Endothelial cell of umbilical vein (primary cell): ENCODE data around the gene CARMIL3. TPM values are rescaled to one million over a fixed set of nuclear protein-coding genes. Genes with fewer than 3 reads are reported as not detected.

Source experiments
- BruUV-seq: library from RNA; stranded (reverse); fragments of 400-500 nt; replicated peaks from 2 replicates; lab custom pipeline; 2021; lab: Mats Ljungman, UMichigan
- CTCF ChIA-PET: fragments of 300-600, 350-600 bp; sonication (Branson Sonifier 250); formaldehyde crosslinking; loops from one replicate; lab custom pipeline; 2021; ENCODE audit warnings: antibody characterized with exemption, inconsistent platforms; lab: Charles Lee
- POLR2A ChIA-PET: fragments of 300-600, 350-600 bp; sonication (Branson Sonifier 250); formaldehyde crosslinking; loops from one replicate; lab custom pipeline; 2021; ENCODE audit warnings: antibody characterized with exemption, inconsistent platforms; lab: Charles Lee
- DNase-seq: peaks from one replicate; pipeline ENCODE4 v3.0.0-alpha.2; 2011; ENCODE audit warnings: low read depth, low spot score
- FAIRE-seq: peaks from 2 replicates; lab custom pipeline; 2011; peaks lifted over from hg19 to GRCh38; lab: Jason Lieb, UNC
- H2AFZ ChIP-seq: 2 replicates; pipeline ENCODE4 v1.6.0; 2012; ENCODE audit warnings: low read depth, low read length, control low read depth, inconsistent platforms
- H3K27ac ChIP-seq: 2 replicates; pipeline ENCODE4 v1.5.1; 2011; ENCODE audit warnings: low read depth, mild to moderate bottlenecking, control low read depth, low read length, moderate library complexity; ENCODE audit not compliant: insufficient read depth
- H3K27me3 ChIP-seq, 2 experiments: 2 replicates each; pipeline versions ENCODE4 v1.6.0 to v1.6.1; 2011; ENCODE audit warnings: low read length in 2 of 2, mixed read lengths in 1 of 2; ENCODE audit not compliant: control insufficient read depth in 2 of 2, insufficient read depth in 2 of 2
- H3K36me3 ChIP-seq, 2 experiments: 2 replicates in 1 of 2; 3 replicates in 1 of 2; pipeline ENCODE4 v1.5.1; 2011; ENCODE audit warnings: low read length in 2 of 2, mild to moderate bottlenecking in 1 of 2, moderate library complexity in 1 of 2; ENCODE audit not compliant: control insufficient read depth in 2 of 2, insufficient read depth in 2 of 2; ENCODE audit errors: extremely low read depth in 1 of 2
- H3K4me1 ChIP-seq: 3 replicates; pipeline ENCODE4 v1.5.1; 2011; ENCODE audit warnings: mild to moderate bottlenecking, low read length; ENCODE audit not compliant: control insufficient read depth, insufficient read depth; ENCODE audit errors: extremely low read depth
- H3K4me2 ChIP-seq: 2 replicates; pipeline ENCODE4 v1.6.1; 2011; ENCODE audit warnings: low read length, control low read depth, mixed read lengths; ENCODE audit not compliant: insufficient read depth
- H3K4me3 ChIP-seq, 3 experiments: fragments of 200-600 bp in 1 of 3; sonication (generic), shearing (Covaris generic) in 1 of 3; replicated peaks in 1 of 3; 2 replicates each; pipeline ENCODE4 v1.5.1; 2011 to 2016; ENCODE audit warnings: control low read depth in 3 of 3, low read length in 3 of 3, mild to moderate bottlenecking in 2 of 3, inconsistent platforms in 1 of 3, low read depth in 1 of 3, moderate library complexity in 1 of 3; ENCODE audit not compliant: insufficient read depth in 1 of 3
- H3K79me2 ChIP-seq: 2 replicates; pipeline ENCODE4 v1.6.0; 2012; ENCODE audit warnings: low read length, inconsistent platforms; ENCODE audit not compliant: control insufficient read depth, insufficient read depth
- H3K9ac ChIP-seq: replicated peaks from 2 replicates; pipeline ENCODE3; 2011; ENCODE audit warnings: low read length, control low read depth; ENCODE audit not compliant: insufficient read depth; ENCODE audit errors: extremely low read depth
- H3K9me1 ChIP-seq: replicated peaks from 3 replicates; pipeline ENCODE4 v1.6.0; 2011; ENCODE audit warnings: mild to moderate bottlenecking, low read length; ENCODE audit not compliant: control insufficient read depth, insufficient read depth; ENCODE audit errors: extremely low read depth
- H3K9me3 ChIP-seq: replicated peaks from 2 replicates; pipeline ENCODE4 v1.5.1; 2012; ENCODE audit warnings: low read length, inconsistent platforms; ENCODE audit not compliant: control insufficient read depth, insufficient read depth
- H4K20me1 ChIP-seq: replicated peaks from 2 replicates; pipeline ENCODE3; 2011; ENCODE audit warnings: mild to moderate bottlenecking, low read length; ENCODE audit not compliant: control insufficient read depth, insufficient read depth; ENCODE audit errors: extremely low read depth
- EZH2 ChIP-seq: IDR thresholded peaks from 2 replicates; pipeline ENCODE4 v1.6.1; 2012; ENCODE audit warnings: borderline replicate concordance, low read depth, mild to moderate bottlenecking, moderate library complexity, low read length, inconsistent platforms; ENCODE audit not compliant: severe bottlenecking
- GATA2 ChIP-seq: IDR thresholded peaks from 2 replicates; pipeline ENCODE4 v1.7.0; 2011; ENCODE audit warnings: low read depth, mild to moderate bottlenecking, moderate library complexity, mixed read lengths, low read length; ENCODE audit not compliant: insufficient read length, insufficient read depth
- MAX ChIP-seq: IDR thresholded peaks from 2 replicates; pipeline ENCODE4 v1.6.1; 2011; ENCODE audit not compliant: insufficient read depth, insufficient read length
- MYC ChIP-seq: IDR thresholded peaks from one replicate; pipeline ENCODE4 v1.6.1; 2011; ENCODE audit warnings: mild to moderate bottlenecking, low read depth, low read length
- dilution Hi-C: fragments of 300-500 bp; cut with MboI; formaldehyde crosslinking; loops from one replicate; pipeline ENCODE4 v1.15.0; 2019; ENCODE audit warnings: low sequenced_read_pairs; ENCODE audit not compliant: extremely low pct_ligation_motif_present
- intact Hi-C: fragments of 100-400 bp; cut with micrococcal nuclease; formaldehyde crosslinking; loops from one replicate; pipeline ENCODE4 v1.10.0; 2022
- polyA plus RNA-seq, 4 experiments: library from polyadenylated mRNA; depleted of rRNA in 3 of 4; stranded (reverse) in 3 of 4; unstranded in 1 of 4; fragments of >200 nt; gene quantifications; 2 replicates each; pipeline versions ENCODE4 v1.2.1 to v1.2.3, GENCODE V29; 2011 to 2012; ENCODE audit warnings: missing spikeins in 1 of 4
- total RNA-seq: library from RNA; stranded (reverse); gene quantifications from 2 replicates; pipeline ENCODE4 v1.2.3, GENCODE V29; 2021

The CARMIL3 gene
- total and polyA plus RNA-seq, 2 donors (not counting 3 experiments of a cell fraction or from before 2014, with no cell fraction given) = 0.03 TPM; not detected in 1

GRCh38 chr14:24098927-24099813, 47.4 kb downstream of the CARMIL3 start:
- DNase-seq (no peak), FAIRE-seq (no peak)
- ChIA-PET CTCF (interaction anchor here (9.6 to 11.7 kb wide), 2 partner anchors 10 to 43 kb away, joined by 126 to 420 read pairs; no protein-coding TSS in a partner anchor), POLR2A (no interaction called here)
- intact Hi-C loops = no loop called here
- Histone ChIP-seq H3K27ac (no peak overlapping the region), H3K9ac (no peak overlapping the region), H2AFZ (no peak overlapping the region), H3K4me2 (no peak overlapping the region), H3K36me3 (peaks cover 0 to 2% of the 10 kb centered on the region in 2 experiments), H3K79me2 (peaks cover 4% of the 10 kb centered on the region), H3K4me1 (peaks cover 9% of the 10 kb centered on the region), H3K9me1 (no peaks in the 10 kb centered on the region), H3K27me3 (no peaks in the 10 kb centered on the region), H3K4me3 (no peak overlapping the region), H4K20me1 (no peaks in the 10 kb centered on the region), H3K9me3 (no peaks in the 10 kb centered on the region)
- BruUV-seq = no TSS peak
- dilution Hi-C loops = no loop called here
- TF ChIP-seq GATA2 = no peak
- TF ChIP-seq EZH2 = no peak
- TF ChIP-seq MAX = no peak
- TF ChIP-seq MYC = no peak
